Body of pancreas (tissue), 4 donors: ENCODE measurements around the gene MGME1.

Source experiments
- POLR2A ChIP-seq, 3 donors: fragments of 450-650 bp; IDR thresholded peaks; one replicate each; pipeline ENCODE4 v1.6.1; 2016; ENCODE audit warnings: antibody characterized with exemption in 3 of 3, mild to moderate bottlenecking in 2 of 3
- TF ChIP-seq, protein P1 (sequence below), 7 experiments: fragments of 450-650 bp in 4 of 7; fragments of 200-600 bp in 3 of 7; sonication (generic) in 3 of 7; IDR thresholded peaks; one replicate each; pipeline ENCODE4 v1.5.1; 2016 to 2019; ENCODE audit warnings: antibody characterized with exemption in 7 of 7

DNA sequence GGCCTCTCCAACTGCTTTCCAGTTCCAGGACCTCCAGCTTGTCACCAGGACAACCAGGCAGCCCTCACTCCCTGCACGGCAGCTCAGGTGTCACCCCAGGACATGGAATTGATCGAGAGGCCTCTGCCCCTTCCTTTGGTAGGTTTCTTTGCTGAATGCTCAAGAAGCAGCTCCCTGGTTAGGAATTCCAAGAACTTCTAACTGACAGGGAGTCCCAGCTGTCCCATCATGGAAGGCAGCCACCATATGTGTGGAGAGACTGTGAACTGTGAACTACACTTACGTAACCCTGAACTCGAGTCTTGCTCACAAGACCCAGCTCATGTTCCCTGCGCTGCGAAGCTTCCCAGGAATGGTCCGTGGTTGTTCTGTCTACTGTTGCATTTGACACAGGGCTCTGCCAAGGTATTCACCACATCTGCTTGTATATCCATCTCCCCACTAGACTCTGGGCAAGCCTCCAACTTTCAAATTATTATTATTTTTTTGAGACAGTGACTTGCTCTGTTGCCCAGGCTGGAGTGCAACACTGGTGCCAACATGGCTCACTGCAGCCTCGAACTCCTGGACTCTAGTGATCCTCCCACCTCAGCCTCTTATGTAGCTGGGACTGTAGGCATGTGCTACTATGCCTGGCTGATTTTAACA, 35.7 kb downstream of the MGME1 start:
- TF ChIP-seq, protein P1, sequence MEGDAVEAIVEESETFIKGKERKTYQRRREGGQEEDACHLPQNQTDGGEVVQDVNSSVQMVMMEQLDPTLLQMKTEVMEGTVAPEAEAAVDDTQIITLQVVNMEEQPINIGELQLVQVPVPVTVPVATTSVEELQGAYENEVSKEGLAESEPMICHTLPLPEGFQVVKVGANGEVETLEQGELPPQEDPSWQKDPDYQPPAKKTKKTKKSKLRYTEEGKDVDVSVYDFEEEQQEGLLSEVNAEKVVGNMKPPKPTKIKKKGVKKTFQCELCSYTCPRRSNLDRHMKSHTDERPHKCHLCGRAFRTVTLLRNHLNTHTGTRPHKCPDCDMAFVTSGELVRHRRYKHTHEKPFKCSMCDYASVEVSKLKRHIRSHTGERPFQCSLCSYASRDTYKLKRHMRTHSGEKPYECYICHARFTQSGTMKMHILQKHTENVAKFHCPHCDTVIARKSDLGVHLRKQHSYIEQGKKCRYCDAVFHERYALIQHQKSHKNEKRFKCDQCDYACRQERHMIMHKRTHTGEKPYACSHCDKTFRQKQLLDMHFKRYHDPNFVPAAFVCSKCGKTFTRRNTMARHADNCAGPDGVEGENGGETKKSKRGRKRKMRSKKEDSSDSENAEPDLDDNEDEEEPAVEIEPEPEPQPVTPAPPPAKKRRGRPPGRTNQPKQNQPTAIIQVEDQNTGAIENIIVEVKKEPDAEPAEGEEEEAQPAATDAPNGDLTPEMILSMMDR (IDR thresholded peaks at IDR 0.05), result no peak
- TF ChIP-seq POLR2A (IDR thresholded peaks at IDR 0.05), result no peak
